HFFc6 (cell line): ENCODE results near the gene NHP2. TPM values are rescaled to one million over a fixed set of nuclear protein-coding genes. Genes with fewer than 3 reads are reported as not detected.

Experiments used
- DNase-seq: peaks from one replicate; pipeline ENCODE4 v3.0.0-alpha.2; 2018
- H3K27ac Mint-ChIP-seq: 2 replicates; pipeline ENCODE4 v1.8.0; 2020; ENCODE audit warnings: mild to moderate bottlenecking, mixed read lengths
- H3K27me3 Mint-ChIP-seq: 2 replicates; pipeline ENCODE4 v1.8.0; 2021; ENCODE audit warnings: mild to moderate bottlenecking, moderate library complexity, mixed read lengths; ENCODE audit not compliant: insufficient read depth
- H3K36me3 Mint-ChIP-seq: 2 replicates; pipeline ENCODE4 v1.8.0; 2021; ENCODE audit warnings: low read depth, mixed read lengths
- H3K4me1 Mint-ChIP-seq: 2 replicates; pipeline ENCODE4 v1.8.0; 2020; ENCODE audit warnings: low read depth, mixed read lengths
- H3K4me3 Mint-ChIP-seq: 2 replicates; pipeline ENCODE4 v1.8.0; 2020; ENCODE audit warnings: mild to moderate bottlenecking, moderate library complexity, mixed read lengths
- H3K9me3 Mint-ChIP-seq: 2 replicates; pipeline ENCODE4 v1.8.0; 2020; ENCODE audit warnings: mild to moderate bottlenecking, mixed read lengths
- total RNA-seq, 6 experiments: library from RNA; stranded (reverse); fragmentation: NEBNext Ultra II Directional; extraction: Animal tissue kit (Norgen Biotek cat#: 25700); gene quantifications; 2 replicates in 1 of 6; 3 replicates in 5 of 6; pipeline ENCODE4 v1.2.3, GENCODE V29; 2021
- TF ChIP-seq, protein P1 (sequence below): fragments of 200-600 bp; sonication (generic); IDR thresholded peaks from 2 replicates; pipeline ENCODE4 v1.5.0; 2021; ENCODE audit warnings: antibody characterized with exemption, mild to moderate bottlenecking

NHP2 gene
- total RNA-seq, 6 experiments from 2014 or later = 172 to 204 (median 184) TPM

DNA sequence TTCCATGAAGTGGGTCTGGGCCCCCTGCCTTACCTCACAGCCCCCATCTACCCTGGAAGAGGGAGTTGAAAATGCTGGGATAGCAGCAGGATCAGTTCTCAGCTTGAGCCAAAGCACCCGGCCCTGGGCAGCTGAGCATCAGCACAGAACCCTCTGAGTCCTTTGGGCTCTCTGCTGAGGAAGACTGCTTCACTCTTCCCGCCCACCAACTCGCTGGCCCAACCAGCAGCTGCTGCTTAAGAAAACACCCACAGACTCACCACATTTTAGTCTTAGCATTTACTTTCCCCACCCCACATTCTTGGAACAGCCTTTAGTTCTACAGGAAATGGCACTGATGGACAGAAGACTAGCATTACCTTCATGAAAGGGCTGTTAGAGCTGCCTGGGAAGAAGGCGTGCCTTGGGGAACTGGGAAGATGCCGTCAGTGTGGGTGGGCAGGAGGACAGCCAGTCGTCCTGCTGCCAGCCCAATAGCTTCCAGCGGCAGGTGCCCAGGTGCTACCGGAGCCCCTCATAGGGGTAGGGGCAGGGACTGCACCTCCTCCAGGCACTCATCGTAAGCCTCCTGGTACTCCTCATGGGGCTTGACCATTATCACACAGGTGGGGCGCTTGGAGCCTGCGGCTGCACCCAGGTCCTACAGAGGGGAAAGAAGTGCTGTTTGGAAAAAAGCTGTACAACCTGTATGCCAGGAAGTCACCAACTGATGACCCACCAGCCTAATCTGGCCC is 4.3 kb downstream of the NHP2 start:
- H3K9me3 Mint-ChIP-seq = no peaks in the 10 kb centered on the region
- H3K4me1 Mint-ChIP-seq = peaks cover 35% of the 10 kb centered on the region
- no peak overlapping the region for H3K27ac Mint-ChIP-seq
- no peak for DNase-seq
- no peaks in the 10 kb centered on the region; the same call in 1 of the 2 replicates for H3K27me3 Mint-ChIP-seq
- no peak overlapping the region for H3K4me3 Mint-ChIP-seq
- TF ChIP-seq, protein P1, sequence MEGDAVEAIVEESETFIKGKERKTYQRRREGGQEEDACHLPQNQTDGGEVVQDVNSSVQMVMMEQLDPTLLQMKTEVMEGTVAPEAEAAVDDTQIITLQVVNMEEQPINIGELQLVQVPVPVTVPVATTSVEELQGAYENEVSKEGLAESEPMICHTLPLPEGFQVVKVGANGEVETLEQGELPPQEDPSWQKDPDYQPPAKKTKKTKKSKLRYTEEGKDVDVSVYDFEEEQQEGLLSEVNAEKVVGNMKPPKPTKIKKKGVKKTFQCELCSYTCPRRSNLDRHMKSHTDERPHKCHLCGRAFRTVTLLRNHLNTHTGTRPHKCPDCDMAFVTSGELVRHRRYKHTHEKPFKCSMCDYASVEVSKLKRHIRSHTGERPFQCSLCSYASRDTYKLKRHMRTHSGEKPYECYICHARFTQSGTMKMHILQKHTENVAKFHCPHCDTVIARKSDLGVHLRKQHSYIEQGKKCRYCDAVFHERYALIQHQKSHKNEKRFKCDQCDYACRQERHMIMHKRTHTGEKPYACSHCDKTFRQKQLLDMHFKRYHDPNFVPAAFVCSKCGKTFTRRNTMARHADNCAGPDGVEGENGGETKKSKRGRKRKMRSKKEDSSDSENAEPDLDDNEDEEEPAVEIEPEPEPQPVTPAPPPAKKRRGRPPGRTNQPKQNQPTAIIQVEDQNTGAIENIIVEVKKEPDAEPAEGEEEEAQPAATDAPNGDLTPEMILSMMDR = no peak
- peaks cover 38% of the 10 kb centered on the region; the same call in 1 of the 2 replicates for H3K36me3 Mint-ChIP-seq

DNA sequence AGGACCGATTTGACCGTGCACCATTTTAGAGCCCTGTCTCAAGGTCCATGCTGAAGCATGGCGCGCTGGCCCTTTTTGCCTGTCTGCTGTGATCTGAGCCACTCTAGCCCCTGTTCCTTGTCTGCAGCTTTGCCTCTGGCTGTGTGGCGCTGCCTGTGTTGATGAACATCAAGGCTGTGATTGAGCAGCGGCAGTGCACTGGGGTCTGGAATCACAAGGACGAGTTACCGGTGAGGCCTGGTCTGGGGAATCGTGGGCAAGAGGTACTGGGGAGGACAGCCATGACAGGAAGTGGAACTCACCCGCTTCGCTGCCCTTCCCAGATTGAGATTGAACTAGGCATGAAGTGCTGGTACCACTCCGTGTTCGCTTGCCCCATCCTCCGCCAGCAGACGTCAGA is 6.3 kb downstream of the NHP2 start:
- H3K36me3 Mint-ChIP-seq = peaks cover 38% of the 10 kb centered on the region; the same call in 1 of the 2 replicates
- peaks cover 25% of the 10 kb centered on the region for H3K4me1 Mint-ChIP-seq
- no peak for DNase-seq
- H3K4me3 Mint-ChIP-seq = no peak overlapping the region
- no peak overlapping the region for H3K27ac Mint-ChIP-seq
- H3K27me3 Mint-ChIP-seq = no peaks in the 10 kb centered on the region; the same call in 1 of the 2 replicates
- H3K9me3 Mint-ChIP-seq = no peaks in the 10 kb centered on the region
- TF ChIP-seq, protein P1 = no peak

DNA sequence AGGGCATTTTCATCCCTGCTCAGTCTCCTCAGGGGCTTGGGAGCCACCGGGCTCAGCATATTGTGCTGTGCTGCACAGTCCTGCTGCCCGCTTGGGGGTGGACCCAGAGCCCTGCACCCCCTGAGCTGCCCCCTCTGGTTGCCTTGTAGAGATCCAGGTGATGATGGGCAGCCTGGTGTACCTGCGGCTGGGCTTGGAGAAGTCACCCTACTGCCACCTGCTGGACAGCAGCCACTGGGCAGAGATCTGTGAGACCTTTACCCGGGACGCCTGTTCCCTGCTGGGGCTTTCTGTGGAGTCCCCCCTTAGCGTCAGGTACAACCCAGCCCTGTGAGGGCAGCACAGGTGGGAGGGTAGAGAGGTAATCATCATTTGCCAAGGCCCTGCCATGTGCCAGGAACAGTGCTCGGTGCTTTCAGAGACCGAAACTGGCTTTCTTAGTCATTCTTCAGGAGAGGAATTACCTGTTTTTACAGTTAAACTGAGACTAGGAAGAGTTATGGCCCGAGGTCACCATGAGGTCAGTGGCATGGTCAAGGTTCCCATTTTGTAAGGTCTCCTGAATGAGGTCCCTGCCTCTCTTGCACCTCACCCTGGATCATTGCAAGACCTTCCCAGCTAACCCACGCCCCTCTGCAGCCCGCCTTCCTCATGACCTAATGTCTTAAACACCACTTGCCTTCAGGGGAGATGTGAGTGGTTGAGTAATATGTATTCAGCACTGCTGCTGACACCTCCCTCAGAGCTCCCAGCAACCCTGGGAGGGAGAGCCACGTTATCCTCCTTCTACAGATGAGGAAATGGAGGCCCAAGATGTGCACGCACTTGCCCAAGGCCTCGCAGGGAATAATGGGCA is 7.5 kb downstream of the NHP2 start:
- TF ChIP-seq, protein P1 = peak; percentile 85
- no peak overlapping the region for H3K4me3 Mint-ChIP-seq
- no peaks in the 10 kb centered on the region; the same call in 1 of the 2 replicates for H3K27me3 Mint-ChIP-seq
- peak; percentile 45 for DNase-seq
- H3K27ac Mint-ChIP-seq = no peak overlapping the region; the same call in 1 of the 2 replicates
- H3K9me3 Mint-ChIP-seq = no peaks in the 10 kb centered on the region
- peaks cover 16% of the 10 kb centered on the region for H3K4me1 Mint-ChIP-seq
- H3K36me3 Mint-ChIP-seq = peaks cover 34% of the 10 kb centered on the region; the same call in 1 of the 2 replicates

DNA sequence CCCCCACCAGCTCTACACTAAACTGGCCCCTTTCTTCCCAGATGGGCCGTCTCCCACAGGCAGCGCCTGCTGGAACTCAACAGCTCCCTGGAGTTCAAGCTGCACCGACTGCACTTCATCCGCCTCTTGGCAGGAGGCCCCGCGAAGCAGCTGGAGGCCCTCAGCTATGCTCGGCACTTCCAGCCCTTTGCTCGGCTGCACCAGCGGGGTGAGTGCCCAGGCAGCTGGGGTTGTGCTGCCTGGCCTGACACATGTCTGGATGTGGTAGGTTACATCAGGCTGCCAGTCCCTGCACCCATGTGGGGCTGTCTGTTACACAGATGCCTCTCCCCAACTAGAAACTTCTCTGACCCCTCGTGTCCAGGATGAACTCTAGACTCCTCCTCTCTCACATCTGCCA is 9.8 kb downstream of the NHP2 start:
- TF ChIP-seq, protein P1 = no peak
- Mint-ChIP-seq H3K4me3 (no peak overlapping the region), H3K9me3 (no peaks in the 10 kb centered on the region), H3K4me1 (peaks cover 11% of the 10 kb centered on the region), H3K36me3 (peaks cover 27% of the 10 kb centered on the region; the same call in 1 of the 2 replicates), H3K27me3 (no peaks in the 10 kb centered on the region; the same call in 1 of the 2 replicates), H3K27ac (no peak overlapping the region; the same call in 1 of the 2 replicates)
- DNase-seq = no peak

DNA sequence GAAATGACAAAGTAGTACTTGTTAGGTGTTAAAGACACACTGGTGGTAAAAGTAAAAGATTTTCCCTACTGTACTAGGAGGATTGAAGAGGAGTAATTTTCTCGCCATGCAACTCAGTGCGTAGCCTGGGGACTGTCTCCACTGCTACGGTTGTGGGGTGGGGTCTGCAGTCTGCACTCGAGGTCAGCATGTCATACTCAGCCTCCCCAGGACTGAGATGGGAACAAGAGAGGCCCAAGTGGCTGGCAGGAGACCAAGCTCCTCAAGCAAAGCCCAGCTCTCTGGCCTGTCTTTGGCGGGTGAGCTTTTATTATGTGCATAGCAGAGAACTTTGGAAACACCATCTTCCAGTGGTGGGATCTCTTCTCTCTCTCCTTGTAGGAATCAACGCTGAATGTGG is 10.4 kb downstream of the NHP2 start:
- no peak overlapping the region for H3K4me3 Mint-ChIP-seq
- peaks cover 21% of the 10 kb centered on the region; the same call in 1 of the 2 replicates for H3K36me3 Mint-ChIP-seq
- H3K27me3 Mint-ChIP-seq = no peaks in the 10 kb centered on the region; the same call in 1 of the 2 replicates
- peaks cover 11% of the 10 kb centered on the region for H3K4me1 Mint-ChIP-seq
- no peak for DNase-seq
- TF ChIP-seq, protein P1 = no peak
- H3K27ac Mint-ChIP-seq = no peak overlapping the region
- H3K9me3 Mint-ChIP-seq = no peaks in the 10 kb centered on the region
